SK-N-SH treated with all-trans-retinoic acid at 6 μM for 48 hours (cell line): Measurements from ENCODE around the gene WDR5B.

Source experiments
- ATAC-seq: fragments of 200-7000 bp; cut with Tn5 transposase; 3 replicates; pipeline ENCODE4 v1.9.1; 2020; ENCODE audit warnings: mild to moderate bottlenecking, moderate library complexity
- ARNTL ChIP-seq: fragments of 450-650 bp; formaldehyde crosslinking; IDR thresholded peaks from 2 replicates; pipeline ENCODE4 v1.5.0; 2020; ENCODE audit warnings: low read depth, mild to moderate bottlenecking, moderate library complexity, borderline replicate concordance
- ESRRG ChIP-seq: fragments of 250-450 bp; sonication (Bioruptor Pico); IDR thresholded peaks from 2 replicates; pipeline ENCODE4 v1.6.1; 2021; ENCODE audit warnings: mild to moderate bottlenecking
- GLIS3 ChIP-seq: fragments of 250-450 bp; sonication (Bioruptor Pico); IDR thresholded peaks from 2 replicates; pipeline ENCODE4 v1.5.0; 2020; ENCODE audit warnings: mild to moderate bottlenecking, moderate library complexity
- ISL1 ChIP-seq: fragments of 250-450 bp; sonication (Bioruptor Pico); IDR thresholded peaks from 2 replicates; pipeline ENCODE4 v2.1.2; 2022; ENCODE audit warnings: mild to moderate bottlenecking, moderate library complexity
- OSR1 ChIP-seq: fragments of 250-450 bp; sonication (Bioruptor Pico); IDR thresholded peaks from 2 replicates; pipeline ENCODE4 v1.8.0; 2022; ENCODE audit warnings: moderate library complexity, mild to moderate bottlenecking, inconsistent platforms
- PPARA ChIP-seq: fragments of 250-450 bp; sonication (Bioruptor Pico); IDR thresholded peaks from 2 replicates; pipeline ENCODE4 v1.5.0; 2020; ENCODE audit warnings: mild to moderate bottlenecking, borderline replicate concordance
- RARB ChIP-seq: fragments of 250-450 bp; sonication (Bioruptor Pico); IDR thresholded peaks from 2 replicates; pipeline ENCODE4 v1.8.0; 2021; ENCODE audit warnings: mild to moderate bottlenecking, moderate library complexity
- SNAI2 ChIP-seq: fragments of 250-450 bp; sonication (Bioruptor Pico); IDR thresholded peaks from 2 replicates; pipeline ENCODE4 v1.5.0; 2020; ENCODE audit warnings: mild to moderate bottlenecking, moderate library complexity
- TCF4 ChIP-seq: fragments of 250-450 bp; sonication (Bioruptor Pico); IDR thresholded peaks from 2 replicates; pipeline ENCODE4 v1.8.0; 2021; ENCODE audit warnings: mild to moderate bottlenecking, moderate library complexity, borderline replicate concordance
- TOX ChIP-seq: fragments of 250-450 bp; sonication (Bioruptor Pico); IDR thresholded peaks from 2 replicates; pipeline ENCODE4 v1.8.0; 2021; ENCODE audit warnings: mild to moderate bottlenecking, moderate library complexity, borderline replicate concordance
- ZC3H10 ChIP-seq: fragments of 250-450 bp; sonication (Bioruptor Pico); IDR thresholded peaks from 2 replicates; pipeline ENCODE4 v1.5.1; 2021; ENCODE audit warnings: mild to moderate bottlenecking, moderate library complexity
- ZFP3 ChIP-seq: fragments of 250-450 bp; sonication (Bioruptor Pico); IDR thresholded peaks from 2 replicates; pipeline ENCODE4 v1.5.0; 2020; ENCODE audit warnings: mild to moderate bottlenecking, moderate library complexity
- ZFP30 ChIP-seq: fragments of 450-650 bp; formaldehyde crosslinking; IDR thresholded peaks from 2 replicates; pipeline ENCODE4 v1.5.0; 2022; ENCODE audit warnings: mild to moderate bottlenecking, moderate library complexity
- ZNF565 ChIP-seq: fragments of 450-650 bp; formaldehyde crosslinking; conservative IDR thresholded peaks from 2 replicates; pipeline ENCODE4 v1.5.0; 2020; ENCODE audit warnings: low read depth, mild to moderate bottlenecking, moderate library complexity
- ZNF70 ChIP-seq: fragments of 450-650 bp; formaldehyde crosslinking; IDR thresholded peaks from 2 replicates; pipeline ENCODE4 v1.5.0; 2020; ENCODE audit warnings: mild to moderate bottlenecking, moderate library complexity
- ZNF8 ChIP-seq: fragments of 450-650 bp; formaldehyde crosslinking; IDR thresholded peaks from 2 replicates; pipeline ENCODE4 v1.5.0; 2020; ENCODE audit warnings: mild to moderate bottlenecking, moderate library complexity
- TF ChIP-seq, protein P1 (sequence below): fragments of 250-450 bp; sonication (Bioruptor Pico); IDR thresholded peaks from 2 replicates; pipeline ENCODE4 v1.5.1; 2021; ENCODE audit warnings: mild to moderate bottlenecking, moderate library complexity
- TF ChIP-seq, protein P2 (sequence below): fragments of 250-450 bp; sonication (Bioruptor Pico); IDR thresholded peaks from 2 replicates; pipeline ENCODE4 v1.5.1; 2020; ENCODE audit warnings: low read depth, mild to moderate bottlenecking, moderate library complexity
- TF ChIP-seq, protein P3 (sequence below): fragments of 250-450 bp; sonication (Bioruptor Pico); IDR thresholded peaks from 2 replicates; pipeline ENCODE4 v1.8.0; 2020; ENCODE audit warnings: mild to moderate bottlenecking, moderate library complexity, borderline replicate concordance
- TF ChIP-seq, protein P4 (sequence below): fragments of 250-450 bp; sonication (Bioruptor Pico); IDR thresholded peaks from 2 replicates; pipeline ENCODE4 v1.5.0; 2020; ENCODE audit warnings: mild to moderate bottlenecking, moderate library complexity
- TF ChIP-seq, protein P5 (sequence below): fragments of 250-450 bp; sonication (Bioruptor Pico); IDR thresholded peaks from 2 replicates; pipeline ENCODE4 v1.8.0; 2021; ENCODE audit warnings: low read depth, mild to moderate bottlenecking, moderate library complexity, borderline replicate concordance

The WDR5B gene

DNA sequence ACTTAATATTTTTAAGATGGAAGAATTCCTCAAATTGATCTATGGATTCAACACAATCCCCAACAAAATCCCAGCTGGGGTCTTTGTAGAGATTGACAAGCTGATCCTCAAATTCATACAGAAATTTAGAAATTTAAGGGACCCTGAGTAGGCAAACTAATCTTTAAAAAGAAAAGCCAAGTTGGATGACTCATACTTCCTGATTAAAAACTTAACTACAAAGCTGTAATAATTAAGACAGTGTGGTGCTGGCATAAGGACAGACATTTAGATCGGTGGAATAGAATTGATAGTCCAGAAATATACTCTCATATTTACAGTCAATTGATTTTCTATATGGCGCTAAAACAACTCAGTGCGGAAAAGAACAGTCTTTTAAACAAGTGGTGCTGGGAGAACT lies 20.3 kb downstream of the WDR5B start:
- no peak for ATAC-seq
- TF ChIP-seq ZNF8: no peak
- TF ChIP-seq, protein P1, sequence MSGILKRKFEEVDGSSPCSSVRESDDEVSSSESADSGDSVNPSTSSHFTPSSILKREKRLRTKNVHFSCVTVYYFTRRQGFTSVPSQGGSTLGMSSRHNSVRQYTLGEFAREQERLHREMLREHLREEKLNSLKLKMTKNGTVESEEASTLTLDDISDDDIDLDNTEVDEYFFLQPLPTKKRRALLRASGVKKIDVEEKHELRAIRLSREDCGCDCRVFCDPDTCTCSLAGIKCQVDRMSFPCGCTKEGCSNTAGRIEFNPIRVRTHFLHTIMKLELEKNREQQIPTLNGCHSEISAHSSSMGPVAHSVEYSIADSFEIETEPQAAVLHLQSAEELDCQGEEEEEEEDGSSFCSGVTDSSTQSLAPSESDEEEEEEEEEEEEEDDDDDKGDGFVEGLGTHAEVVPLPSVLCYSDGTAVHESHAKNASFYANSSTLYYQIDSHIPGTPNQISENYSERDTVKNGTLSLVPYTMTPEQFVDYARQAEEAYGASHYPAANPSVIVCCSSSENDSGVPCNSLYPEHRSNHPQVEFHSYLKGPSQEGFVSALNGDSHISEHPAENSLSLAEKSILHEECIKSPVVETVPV (CRISPR knock-in tag): no peak
- TF ChIP-seq ZNF70 (CRISPR knock-in tag): no peak
- TF ChIP-seq, protein P2, sequence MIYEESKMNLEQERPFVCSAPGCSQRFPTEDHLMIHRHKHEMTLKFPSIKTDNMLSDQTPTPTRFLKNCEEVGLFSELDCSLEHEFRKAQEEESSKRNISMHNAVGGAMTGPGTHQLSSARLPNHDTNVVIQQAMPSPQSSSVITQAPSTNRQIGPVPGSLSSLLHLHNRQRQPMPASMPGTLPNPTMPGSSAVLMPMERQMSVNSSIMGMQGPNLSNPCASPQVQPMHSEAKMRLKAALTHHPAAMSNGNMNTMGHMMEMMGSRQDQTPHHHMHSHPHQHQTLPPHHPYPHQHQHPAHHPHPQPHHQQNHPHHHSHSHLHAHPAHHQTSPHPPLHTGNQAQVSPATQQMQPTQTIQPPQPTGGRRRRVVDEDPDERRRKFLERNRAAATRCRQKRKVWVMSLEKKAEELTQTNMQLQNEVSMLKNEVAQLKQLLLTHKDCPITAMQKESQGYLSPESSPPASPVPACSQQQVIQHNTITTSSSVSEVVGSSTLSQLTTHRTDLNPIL (CRISPR knock-in tag): no peak
- TF ChIP-seq TCF4 (CRISPR knock-in tag): no peak
- TF ChIP-seq OSR1 (CRISPR knock-in tag): no peak
- no peak for TF ChIP-seq ZFP3 (CRISPR knock-in tag)
- TF ChIP-seq, protein P3, sequence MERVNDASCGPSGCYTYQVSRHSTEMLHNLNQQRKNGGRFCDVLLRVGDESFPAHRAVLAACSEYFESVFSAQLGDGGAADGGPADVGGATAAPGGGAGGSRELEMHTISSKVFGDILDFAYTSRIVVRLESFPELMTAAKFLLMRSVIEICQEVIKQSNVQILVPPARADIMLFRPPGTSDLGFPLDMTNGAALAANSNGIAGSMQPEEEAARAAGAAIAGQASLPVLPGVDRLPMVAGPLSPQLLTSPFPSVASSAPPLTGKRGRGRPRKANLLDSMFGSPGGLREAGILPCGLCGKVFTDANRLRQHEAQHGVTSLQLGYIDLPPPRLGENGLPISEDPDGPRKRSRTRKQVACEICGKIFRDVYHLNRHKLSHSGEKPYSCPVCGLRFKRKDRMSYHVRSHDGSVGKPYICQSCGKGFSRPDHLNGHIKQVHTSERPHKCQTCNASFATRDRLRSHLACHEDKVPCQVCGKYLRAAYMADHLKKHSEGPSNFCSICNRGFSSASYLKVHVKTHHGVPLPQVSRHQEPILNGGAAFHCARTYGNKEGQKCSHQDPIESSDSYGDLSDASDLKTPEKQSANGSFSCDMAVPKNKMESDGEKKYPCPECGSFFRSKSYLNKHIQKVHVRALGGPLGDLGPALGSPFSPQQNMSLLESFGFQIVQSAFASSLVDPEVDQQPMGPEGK (CRISPR knock-in tag): no peak
- TF ChIP-seq ZNF565: no peak
- TF ChIP-seq, protein P4, sequence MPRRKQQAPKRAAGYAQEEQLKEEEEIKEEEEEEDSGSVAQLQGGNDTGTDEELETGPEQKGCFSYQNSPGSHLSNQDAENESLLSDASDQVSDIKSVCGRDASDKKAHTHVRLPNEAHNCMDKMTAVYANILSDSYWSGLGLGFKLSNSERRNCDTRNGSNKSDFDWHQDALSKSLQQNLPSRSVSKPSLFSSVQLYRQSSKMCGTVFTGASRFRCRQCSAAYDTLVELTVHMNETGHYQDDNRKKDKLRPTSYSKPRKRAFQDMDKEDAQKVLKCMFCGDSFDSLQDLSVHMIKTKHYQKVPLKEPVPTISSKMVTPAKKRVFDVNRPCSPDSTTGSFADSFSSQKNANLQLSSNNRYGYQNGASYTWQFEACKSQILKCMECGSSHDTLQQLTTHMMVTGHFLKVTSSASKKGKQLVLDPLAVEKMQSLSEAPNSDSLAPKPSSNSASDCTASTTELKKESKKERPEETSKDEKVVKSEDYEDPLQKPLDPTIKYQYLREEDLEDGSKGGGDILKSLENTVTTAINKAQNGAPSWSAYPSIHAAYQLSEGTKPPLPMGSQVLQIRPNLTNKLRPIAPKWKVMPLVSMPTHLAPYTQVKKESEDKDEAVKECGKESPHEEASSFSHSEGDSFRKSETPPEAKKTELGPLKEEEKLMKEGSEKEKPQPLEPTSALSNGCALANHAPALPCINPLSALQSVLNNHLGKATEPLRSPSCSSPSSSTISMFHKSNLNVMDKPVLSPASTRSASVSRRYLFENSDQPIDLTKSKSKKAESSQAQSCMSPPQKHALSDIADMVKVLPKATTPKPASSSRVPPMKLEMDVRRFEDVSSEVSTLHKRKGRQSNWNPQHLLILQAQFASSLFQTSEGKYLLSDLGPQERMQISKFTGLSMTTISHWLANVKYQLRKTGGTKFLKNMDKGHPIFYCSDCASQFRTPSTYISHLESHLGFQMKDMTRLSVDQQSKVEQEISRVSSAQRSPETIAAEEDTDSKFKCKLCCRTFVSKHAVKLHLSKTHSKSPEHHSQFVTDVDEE (CRISPR knock-in tag): no peak
- TF ChIP-seq ARNTL (CRISPR knock-in tag): no peak
- TF ChIP-seq ZC3H10 (CRISPR knock-in tag): no peak

DNA sequence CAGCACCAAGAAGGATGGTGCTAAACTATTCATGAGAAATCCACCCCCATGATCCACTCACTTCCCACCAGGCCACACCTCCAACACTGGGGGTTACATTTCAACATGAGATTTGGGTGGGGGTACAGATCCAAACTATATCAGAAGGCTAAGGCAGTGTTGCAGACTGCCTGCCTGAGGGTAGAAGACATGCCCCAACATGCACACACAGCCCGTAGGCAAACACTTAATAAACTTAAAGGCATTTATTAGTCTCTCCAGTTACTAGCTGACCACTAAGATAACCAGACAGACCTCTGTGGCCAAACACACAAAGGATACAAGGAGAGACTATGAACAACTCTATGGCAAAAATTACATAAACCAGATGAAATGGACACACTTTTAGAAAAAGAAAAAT lies 21.7 kb downstream of the WDR5B start:
- no peak for ATAC-seq
- TF ChIP-seq ESRRG (CRISPR knock-in tag): no peak
- TF ChIP-seq, protein P1 (CRISPR knock-in tag): no peak
- TF ChIP-seq TOX (CRISPR knock-in tag): no peak
- TF ChIP-seq ISL1: no peak
- TF ChIP-seq ZFP3 (CRISPR knock-in tag): no peak
- no peak for TF ChIP-seq ZFP30 (CRISPR knock-in tag)
- no peak for TF ChIP-seq PPARA (CRISPR knock-in tag)
- TF ChIP-seq GLIS3: no peak
- TF ChIP-seq RARB (CRISPR knock-in tag): no peak
- TF ChIP-seq TCF4 (CRISPR knock-in tag): no peak

DNA sequence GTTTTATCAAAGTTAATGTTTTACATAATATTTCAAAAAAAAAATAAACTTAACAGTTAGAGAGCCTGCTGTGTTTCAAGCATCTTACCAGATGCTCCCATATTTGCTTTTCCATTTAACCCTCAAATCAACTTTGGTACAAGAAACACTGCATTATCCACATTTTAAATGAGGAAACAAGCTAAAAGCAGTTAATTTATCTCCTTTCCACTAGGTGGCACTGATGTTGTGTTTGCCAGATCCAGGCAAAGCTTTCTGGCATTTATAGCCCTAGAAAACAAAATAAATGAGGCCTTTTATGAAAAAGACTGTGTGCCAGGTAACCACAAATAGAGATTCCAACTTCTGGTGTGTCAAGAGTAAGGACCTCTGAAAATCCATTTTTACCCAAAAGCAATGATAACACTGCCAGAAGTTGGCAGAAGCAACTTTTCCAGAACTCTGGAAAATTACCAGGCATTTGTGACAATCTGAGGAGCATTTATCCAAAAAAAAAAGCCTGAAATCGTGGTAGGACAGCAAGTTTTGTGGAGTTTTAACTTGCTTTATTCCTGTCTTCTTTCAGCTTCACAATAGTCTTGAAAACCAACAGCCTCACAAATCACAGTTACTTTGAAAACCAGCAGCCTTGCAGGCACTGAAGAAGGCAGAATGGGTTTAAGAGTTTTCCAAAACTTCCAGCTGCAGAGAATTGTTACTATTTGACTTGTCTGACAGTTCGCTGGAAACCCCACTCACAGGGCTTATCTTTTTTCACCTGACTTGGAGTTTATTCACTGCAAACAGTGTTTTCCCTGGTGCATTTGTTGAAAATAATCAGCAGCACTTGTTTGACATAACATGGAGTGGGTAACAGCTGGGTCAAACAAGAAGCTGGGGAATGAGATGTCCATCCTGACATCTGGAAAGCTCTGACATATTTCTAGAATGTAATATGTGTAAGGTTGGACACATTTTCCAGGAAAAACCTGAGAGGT lies 22.7 kb downstream of the WDR5B start:
- TF ChIP-seq, protein P5, sequence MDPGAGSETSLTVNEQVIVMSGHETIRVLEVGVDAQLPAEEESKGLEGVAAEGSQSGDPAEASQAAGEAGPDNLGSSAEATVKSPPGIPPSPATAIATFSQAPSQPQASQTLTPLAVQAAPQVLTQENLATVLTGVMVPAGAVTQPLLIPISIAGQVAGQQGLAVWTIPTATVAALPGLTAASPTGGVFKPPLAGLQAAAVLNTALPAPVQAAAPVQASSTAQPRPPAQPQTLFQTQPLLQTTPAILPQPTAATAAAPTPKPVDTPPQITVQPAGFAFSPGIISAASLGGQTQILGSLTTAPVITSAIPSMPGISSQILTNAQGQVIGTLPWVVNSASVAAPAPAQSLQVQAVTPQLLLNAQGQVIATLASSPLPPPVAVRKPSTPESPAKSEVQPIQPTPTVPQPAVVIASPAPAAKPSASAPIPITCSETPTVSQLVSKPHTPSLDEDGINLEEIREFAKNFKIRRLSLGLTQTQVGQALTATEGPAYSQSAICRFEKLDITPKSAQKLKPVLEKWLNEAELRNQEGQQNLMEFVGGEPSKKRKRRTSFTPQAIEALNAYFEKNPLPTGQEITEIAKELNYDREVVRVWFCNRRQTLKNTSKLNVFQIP: no peak
- no peak for TF ChIP-seq TCF4 (CRISPR knock-in tag)
- TF ChIP-seq ZFP3 (CRISPR knock-in tag): no peak
- TF ChIP-seq ZFP30 (CRISPR knock-in tag): no peak
- no peak for TF ChIP-seq SNAI2 (CRISPR knock-in tag)
- no peak for TF ChIP-seq ZC3H10 (CRISPR knock-in tag)
- no peak for TF ChIP-seq RARB (CRISPR knock-in tag)
- no peak for TF ChIP-seq PPARA (CRISPR knock-in tag)
- TF ChIP-seq, protein P1 (CRISPR knock-in tag): no peak
- TF ChIP-seq, protein P3 (CRISPR knock-in tag): no peak
- TF ChIP-seq ESRRG (CRISPR knock-in tag): no peak
- no peak for TF ChIP-seq OSR1 (CRISPR knock-in tag)
- peak; percentile 69 for ATAC-seq
